ENCODE results near the gene DDX24.
A peak's percentile ranks its signal among the peaks of the same experiment; 100 is the strongest.

DDX24 gene

DNA sequence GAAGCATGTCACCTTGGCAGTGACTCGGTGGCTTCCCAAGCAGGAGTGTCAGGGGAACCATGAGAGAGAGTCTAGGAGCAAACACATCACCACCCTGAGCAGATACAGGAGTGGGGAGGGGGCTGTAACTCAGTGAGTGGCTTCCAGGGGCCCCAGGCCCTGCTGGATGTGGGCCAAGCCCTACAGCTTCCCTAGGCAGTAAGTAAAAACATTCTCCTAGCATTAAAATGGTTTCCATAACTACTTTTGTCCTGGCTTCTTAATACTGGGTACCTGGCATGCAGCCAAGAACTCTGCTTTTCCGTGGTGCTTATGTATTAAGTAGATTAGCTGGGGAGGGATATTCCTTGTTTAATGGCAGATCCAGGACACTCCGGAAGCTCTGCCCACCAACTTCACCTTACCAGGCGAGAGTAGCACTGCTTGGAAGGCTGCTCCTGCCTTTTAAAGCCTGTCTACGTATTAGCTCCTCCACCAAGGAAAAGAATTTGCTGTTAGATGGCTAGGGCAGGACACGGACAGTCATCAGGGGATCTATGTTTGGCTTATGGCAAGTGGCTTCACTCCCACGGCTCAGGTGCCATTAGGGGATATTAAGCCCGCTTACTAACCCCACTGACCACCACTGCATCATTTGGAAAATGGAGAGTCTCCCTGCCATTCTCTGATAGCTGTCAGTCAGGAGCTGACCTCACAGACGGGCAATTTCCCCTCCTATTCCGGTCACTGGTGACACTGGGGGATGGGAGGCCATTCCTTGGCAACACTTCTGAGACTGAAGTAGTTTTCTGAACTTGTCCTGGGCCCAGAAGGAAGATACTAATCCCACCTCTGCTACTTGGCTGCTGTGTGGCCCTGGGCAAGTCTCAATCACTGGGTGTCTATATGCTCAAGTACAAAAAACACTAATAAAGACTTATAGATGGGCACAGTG, 32.0 kb downstream of the DDX24 start:
- DNase-seq (ENCODE audit: low spot score) = peak; percentile 81

DNA sequence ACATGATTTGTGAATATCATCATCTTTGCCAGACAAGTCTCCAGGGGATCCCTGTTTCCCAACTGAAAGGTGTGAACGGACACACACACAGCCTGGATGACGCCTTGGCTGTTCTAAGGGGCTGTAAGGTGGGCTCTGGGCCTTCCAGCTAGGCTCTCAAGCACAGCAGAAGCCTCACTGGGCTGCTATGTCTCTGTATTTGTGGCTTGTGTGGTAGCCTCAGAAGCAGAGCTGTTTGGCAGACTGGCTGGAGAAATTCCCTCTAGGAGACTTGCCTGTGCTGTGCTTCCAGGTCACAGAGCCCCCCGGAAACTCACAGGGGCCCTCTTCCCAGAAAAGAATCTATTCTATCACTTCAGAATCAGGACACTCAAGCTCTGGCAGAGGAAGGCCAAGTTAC, 33.4 kb downstream of the DDX24 start:
- DNase-seq (ENCODE audit: low spot score) = no peak

DNA sequence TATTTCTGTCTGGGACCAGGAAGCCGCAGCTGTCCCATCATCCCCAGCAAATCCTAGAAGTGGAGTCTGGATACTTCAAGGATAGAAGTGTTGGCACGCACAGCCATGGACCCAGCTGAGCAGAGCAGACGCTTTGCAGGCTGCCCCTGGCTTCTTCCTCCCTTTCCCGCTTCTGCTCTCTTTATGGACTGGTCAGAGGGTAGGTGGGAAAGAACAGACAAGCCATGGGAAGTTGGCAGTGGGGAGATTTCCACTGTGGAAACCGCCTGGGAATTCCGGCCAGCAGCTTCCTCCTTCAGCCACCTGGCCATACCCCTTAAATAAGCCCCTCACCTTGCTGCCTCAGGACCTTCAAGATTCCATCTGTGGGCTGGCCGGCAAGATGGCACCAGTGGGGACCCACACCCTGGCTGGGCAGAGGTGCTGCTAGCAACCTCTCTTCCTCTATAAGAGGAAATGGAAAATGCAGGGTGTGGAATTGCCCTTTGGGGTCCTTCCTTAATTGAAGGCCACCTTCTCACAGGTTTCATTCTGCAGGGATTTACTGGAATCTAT, 34.2 kb downstream of the DDX24 start:
- no peak for DNase-seq (ENCODE audit: low spot score)

DNA sequence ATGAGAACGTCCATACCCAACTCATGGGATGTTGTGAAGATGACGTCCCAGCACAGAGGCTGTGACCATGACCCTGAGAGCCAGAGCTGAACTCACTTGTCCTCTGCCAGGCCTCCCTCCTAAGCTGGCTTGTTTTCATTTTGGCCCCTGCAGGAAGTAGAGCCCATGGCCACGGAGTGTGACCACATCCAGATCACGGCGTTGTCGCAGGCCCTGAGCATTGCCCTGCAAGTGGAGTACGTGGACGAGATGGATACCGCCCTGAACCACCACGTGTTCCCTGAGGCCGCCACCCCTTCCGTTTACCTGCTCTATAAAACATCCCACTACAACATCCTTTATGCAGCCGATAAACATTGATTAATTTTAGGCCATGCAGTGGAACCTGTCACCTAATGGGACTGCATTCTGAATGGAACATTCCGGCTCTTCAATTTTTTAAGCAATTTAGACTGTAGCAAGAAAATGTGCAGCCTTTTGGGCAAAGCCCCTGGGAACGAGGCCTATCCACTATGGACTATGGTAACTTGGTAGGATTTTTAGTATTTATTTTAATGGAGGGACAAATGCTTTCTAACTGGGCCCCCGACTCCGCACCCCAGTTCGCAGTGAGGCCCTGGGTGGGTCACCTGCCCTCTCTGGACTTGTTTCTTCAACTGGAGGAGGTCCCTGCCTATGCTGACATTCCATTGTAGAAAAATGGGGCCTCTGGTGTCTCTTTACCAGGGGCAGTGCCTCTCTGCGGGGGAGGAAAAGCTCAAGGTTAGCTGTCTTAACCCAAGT, 35.2 kb downstream of the DDX24 start:
- no peak for DNase-seq (ENCODE audit: low spot score)

DNA sequence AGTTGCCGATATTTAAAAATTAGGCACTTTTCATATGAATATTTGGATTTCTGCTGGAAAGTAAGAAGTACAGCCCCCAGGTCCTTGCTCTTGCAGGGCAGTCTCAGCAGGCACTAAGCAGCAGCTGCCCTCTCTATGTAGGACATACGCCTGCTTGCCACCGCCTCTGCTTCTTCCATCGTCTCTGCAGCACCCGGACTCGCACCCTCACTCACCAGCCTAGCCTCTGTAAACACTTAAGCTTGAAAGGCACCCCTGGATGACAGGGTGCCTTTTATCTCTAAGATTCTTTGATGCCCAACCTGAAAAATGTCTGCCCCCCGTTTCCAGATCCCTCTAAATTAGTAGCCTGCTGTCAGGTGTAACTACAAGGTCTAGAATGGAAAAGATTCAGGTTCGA, 35.9 kb downstream of the DDX24 start:
- no peak for DNase-seq (ENCODE audit: low spot score)

DNA sequence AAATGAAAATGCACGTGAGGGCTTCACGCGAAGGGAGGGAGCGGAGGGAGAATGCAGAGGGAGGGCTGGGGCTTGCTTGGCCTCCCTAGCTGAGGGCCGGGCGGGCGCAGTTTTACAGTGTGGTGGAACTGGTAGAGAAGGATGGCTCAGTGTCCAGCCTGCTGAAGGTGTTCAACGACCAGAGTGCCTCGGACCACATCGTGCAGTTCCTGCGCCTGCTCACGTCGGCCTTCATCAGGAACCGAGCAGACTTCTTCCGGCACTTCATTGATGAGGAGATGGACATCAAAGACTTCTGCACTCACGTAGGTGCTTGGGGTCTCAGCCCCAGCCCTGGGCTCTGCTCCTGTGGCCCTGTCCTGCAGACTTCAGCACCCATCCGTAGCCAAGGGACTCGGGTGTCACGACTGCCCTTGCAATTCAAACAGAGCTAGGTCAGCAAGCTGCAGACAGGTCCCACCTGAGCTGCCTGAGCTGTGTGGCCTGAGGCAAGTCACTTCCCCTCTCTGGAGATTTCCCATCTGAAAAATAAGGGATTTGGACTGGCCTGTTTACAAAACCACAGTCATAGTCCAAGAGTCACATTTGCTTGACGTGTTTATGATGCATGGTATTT, 36.4 kb downstream of the DDX24 start:
- no peak for DNase-seq (ENCODE audit: low spot score)

DNA sequence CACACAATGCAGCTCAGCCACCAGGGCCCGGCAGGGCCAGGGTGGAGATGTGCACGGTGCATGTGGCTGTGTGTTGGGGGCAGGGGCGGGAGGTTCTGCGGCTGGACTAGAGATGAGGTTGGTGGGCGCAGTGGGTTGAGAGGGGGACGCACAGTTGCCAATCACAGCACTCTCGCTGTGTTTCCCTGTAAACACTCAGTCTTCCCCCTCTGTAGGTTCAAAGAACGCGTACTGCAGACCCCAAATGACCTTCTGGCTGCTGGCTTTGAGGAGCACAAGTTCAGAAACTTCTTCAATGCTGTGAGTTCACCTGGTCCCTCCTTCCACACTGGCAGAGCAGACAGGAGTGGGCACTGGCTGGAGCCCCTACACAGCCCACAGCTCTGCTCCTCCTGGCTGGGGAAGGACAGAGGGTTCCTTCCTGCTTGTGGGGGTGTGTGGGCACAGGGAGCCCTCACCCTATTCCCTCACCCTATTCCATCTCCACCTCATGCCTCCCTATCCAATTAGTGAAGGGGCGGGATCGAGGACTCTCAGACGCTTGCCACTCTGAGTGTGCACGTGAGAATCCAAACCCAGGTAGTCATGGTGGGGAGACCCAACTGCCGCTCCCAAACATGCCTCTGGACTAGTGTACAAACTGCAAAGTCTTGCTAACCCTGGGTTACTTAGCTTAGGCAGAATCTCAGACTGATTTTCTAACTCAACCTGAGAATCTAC, 37.1 kb downstream of the DDX24 start:
- DNase-seq (ENCODE audit: low spot score) = no peak

DNA sequence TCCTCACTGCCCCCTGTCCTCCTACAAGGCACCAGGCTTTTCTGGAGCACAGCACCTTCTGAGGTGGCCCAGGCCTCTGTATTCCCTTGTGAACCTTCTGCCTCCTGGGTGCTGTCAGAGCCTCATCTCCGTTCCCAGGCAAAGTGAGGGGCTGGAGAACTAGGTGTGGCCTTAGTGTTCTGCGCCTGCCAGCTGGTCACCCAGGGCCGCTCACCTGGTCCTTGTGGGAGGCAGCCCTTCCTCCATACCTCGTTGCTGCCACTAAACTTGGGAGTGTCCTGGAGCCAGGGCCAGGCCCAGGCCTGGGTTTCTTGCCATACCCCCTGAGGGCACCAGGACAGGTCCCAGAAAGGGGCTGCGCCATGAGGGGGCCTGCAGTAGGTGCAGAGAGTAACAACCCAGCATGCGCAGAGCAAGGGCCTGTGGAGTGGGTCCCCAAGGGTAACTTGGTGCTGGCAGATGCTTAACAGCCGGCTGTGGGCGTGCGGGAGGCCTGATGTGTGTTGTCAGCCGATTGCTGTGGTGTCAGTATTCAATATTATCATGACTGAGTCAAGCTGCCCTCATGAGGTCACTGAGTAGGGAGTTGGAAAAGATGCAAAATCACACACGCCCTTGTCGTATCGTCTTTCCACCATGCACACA, 37.8 kb downstream of the DDX24 start:
- no peak for DNase-seq (ENCODE audit: low spot score)

DNA sequence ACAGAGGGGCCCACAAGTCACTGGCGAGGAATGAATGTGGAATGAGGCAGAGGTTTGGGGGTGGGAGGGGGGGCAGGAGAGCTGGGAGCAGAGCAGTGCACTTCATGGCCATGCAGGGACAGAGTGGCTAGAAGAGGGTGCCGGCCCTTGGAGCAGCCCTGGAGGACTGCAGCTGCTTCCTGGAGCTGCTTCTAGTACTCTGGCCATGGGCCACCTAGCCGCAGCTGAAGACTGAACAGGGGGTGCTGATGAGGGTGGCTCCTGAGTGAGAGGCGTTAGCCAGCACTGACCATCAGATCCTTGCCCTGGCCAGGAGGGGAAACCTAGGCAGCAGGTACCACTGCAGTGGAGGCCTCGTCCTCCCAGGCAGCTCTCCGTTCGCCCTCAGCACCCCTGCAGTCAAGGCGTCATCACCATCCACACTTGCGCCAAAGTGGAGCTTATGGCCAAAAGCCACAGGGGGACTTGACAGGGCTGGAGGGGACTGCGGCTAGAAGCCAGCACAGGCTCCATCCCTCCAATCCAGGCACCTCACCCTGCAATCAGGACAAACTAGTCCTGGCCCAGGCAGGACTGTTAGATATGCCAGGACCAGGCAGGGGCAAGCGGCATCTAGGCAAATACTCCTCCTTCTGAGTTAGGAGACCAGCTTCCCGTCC, 38.4 kb downstream of the DDX24 start:
- DNase-seq (ENCODE audit: low spot score) = no peak

DNA sequence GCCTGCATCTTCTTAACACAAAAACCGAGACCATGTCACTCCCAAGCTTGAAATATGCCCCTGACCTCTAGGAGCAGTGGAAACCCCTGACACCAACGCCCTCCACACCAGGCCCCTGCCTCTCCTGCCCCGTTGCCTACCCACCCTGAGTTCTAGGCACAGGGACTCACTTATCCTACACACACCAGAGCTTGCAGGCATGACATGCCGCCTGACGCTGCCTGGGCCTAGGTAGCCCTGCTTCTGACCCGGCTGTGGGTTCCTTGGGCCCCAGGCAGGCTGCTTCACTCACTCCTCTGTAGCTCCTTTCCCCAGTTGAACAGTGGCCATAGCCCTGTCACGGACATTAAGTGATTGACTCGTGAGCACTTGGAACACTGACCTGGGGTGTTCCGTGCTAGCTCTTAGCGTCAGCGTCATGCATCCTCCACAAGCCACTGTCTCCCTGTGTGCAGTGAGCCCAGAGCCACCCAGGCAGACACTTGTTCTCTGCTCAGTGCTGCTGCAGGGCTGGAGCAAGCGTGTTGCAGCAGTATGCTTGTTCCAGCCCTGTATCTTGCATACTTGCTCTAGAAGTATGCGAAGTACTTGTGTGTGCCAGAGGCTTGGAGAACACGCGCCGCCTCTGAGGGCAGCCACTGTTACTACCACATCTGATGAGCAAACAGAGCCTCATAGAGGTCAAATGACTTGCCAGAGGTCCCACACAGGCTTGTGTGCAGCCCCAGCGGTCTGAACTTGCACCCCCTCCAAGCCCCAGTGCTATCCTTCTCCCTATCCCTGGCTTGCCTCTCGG, 39.3 kb downstream of the DDX24 start:
- no peak for DNase-seq (ENCODE audit: low spot score)

DNA sequence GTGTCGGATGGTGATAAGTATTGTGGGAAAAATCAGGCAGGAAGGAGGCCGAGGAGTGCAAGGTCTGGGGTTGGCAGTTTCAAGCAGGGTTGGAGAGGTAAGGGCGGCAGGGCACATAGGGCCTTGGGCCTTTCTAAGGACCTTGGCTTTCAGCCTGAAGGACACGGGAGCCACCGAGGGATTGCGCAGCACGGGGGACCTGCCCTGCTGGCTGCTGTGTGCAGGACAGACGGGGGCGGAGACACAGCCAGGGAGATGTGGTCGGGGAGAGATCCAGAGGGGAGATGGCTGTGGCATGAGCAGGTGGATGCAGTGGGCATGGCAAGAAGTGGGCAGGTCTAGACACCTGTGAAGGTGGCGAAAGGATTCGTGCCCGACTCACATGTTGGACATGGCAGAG, 40.2 kb downstream of the DDX24 start:
- no peak for DNase-seq (ENCODE audit: low spot score)

DNA sequence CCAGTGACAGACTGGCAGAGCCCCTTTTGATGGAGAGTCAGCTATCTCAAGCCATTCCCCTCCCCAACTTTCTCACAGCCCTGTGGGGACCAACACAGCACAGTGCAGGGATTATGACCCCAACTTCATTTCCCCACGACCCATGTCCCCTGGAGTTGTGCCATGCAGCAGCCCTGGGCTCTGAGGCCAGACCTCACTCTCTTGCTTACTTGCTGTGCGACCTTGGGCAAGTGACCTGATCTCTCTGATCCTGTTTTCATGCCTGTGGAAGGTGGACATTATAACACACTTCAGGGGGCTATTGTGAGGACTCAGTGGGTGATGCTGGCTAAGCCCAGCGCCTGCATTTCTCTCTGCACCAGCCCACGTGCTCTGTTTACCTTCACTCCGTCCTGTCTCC, 40.8 kb downstream of the DDX24 start:
- no peak for DNase-seq (ENCODE audit: low spot score)

DNA sequence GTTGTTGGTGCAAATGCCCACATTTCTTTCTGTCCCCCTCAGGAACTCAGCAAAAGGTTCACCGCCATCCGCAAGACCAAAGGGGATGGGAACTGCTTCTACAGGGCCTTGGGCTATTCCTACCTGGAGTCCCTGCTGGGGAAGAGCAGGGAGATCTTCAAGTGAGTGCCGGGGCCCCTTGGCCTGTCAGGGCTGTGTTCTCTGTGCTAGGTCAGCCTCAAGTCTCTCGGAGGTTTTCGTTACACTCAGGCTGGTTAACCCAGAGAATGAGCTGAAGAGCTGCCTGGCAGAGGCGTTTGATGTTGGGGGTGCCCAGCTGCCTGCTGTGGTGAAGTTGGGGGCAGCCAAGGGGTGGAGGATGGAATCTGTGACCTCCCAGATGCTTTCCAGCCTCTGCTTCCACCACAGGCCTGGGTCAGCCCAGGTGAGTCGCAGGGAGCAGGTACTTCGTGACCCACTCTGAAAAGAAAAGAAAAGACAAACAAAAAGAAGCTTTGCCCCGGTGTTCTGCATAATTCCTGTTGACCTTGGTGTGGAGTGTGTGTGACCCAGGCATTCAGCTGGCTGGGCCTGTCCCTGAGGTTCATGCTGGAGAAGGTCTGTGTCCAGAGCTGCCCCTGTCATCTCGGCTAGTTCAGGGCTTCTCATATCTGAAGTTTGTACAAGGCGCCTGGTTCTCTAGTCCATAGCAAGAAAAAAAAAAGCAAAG, 41.9 kb downstream of the DDX24 start:
- no peak for DNase-seq (ENCODE audit: low spot score)

DNA sequence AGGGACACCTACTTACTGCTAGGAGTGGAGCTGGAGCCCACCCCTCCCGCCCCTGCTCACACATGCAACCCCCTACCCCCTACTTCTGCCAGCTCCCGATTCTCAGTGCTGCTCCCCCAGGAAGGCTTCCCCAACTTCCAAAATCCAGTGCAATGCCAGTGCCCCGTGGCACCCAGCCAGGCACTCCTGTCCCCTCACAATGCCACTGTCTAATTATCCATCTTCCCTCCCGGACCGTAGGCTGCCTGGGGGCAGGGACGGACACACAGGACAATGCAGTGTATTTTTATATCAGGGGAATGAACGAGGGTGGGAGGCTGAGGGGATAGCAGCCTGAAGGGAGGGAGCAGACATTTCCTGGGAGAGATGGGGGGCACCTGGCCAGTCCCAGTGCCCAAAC, 42.5 kb downstream of the DDX24 start:
- no peak for DNase-seq (ENCODE audit: low spot score)

DNA sequence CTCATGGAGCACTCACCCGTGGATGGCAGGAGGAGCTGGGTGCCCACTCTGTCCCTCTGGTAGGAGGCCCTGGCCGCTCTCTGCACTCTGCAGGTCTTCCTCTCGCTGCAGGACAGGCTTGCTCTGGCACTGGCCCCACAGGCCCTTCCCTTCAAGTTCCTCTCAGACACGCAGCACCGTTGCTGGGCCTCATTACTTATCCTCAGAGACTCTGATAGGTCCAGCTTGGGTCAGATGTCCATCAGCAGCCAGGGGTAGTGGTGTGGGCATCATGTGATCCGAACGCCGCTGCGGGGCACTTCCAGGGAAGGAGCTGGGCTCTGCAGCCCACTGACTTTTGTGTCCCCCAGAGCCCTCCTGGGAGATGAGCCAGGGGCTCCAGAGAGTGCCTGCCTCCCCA, 43.0 kb downstream of the DDX24 start:
- no peak for DNase-seq (ENCODE audit: low spot score)

DNA sequence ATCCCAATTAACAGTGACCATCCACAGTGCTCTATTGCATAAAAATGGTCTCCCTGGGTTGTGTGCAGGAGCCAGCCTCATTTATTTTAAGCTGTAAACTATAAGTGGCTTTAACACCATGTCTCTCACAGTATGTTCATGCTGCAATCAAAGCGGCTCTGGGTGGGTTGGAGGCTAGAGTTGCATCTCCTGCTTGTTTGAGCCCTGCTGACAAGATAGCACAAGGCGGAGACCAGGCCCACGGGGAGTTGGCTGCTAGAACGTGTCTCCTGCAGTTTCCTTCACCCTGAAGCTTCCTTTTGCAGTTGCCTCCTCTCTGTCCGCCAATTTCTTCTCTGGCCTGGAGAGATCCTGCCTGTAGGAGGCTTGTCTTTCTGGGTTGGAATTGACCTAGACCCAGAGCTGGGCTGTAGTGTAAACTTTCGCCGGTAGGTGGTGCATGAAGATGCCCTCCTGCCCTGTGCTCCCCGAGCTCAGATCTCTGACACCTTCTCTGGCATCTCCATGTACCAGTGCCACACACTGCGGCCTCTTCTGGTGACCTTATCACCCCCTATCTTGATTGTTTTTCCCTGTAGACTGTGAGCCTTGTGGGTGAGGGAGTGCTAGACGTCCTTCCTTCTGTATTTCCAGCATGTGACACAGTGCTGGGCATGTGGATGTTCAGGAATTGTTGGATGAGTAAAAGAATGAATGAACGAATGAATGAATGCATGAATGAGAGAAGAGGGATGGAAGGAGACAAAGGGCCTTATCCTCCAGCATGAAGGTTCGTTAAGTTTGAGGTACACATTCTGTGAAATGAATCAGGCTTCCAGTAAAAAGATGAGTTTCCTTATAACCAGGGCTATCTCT, 44.5 kb downstream of the DDX24 start:
- DNase-seq (ENCODE audit: low spot score) = peak; percentile 86

DNA sequence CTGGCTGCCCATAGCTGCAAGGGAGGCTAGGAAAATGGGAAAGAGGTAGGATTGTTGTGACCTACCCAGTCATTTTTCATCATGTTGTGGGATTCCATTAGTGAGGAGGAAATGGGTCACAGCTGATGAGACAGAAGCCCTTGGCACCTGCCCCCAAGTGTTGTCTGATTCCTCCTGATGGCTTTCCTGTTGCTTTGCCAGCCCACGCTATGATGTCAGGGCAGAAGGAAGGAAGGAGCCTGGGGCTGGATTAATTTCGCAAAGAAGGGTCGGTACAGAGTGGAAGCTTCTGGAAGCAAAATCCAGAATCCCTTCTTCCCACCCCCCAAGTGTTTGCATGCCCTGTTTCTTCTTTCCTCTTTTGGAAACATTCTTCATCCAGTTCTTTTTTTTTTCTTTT, 46.1 kb downstream of the DDX24 start:
- DNase-seq (ENCODE audit: low spot score) = no peak

DNA sequence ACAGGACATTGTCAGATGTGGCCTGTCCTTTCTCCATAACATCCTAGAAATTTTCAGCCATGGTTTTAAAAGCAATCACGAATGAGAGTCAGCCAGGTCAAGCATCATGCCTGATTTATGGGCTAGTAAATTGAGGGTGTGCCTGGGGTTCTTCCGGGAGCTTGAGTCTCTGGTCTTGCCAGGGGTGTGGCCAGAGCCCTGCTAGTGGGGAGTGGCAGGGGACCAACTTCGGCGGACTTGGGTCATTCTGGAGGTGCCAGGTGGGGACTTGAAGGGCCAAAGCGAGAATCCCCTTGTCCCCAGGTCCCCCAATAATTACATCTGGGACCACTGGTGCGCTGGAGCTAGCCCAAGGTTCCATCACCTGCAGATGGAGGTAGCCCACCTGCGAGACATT, 49.1 kb downstream of the DDX24 start:
- DNase-seq (ENCODE audit: low spot score) = no peak
